Peyer's patch (tissue), 4 donors: ENCODE results near the gene ATP12A. TPM values are rescaled to one million over a fixed set of nuclear protein-coding genes. Genes with fewer than 3 reads are reported as not detected.

Experiments used
- DNase-seq, 3 donors: peaks; one replicate each; pipeline ENCODE4 v3.0.0-alpha.2; 2017 to 2019
- H3K27ac ChIP-seq, 4 donors: fragments of 200-600 bp; sonication (generic); one replicate each; pipeline ENCODE4 v1.5.1; 2016 to 2019
- H3K27me3 ChIP-seq, 2 donors: fragments of 200-600 bp; sonication (generic); one replicate each; pipeline ENCODE4 v1.5.1; 2019
- H3K36me3 ChIP-seq, 3 donors: fragments of 200-600 bp; sonication (generic); one replicate each; pipeline ENCODE4 v1.5.1; 2016 to 2019
- H3K4me1 ChIP-seq, 4 donors: fragments of 200-600 bp; sonication (generic); one replicate each; pipeline ENCODE4 v1.5.1; 2016 to 2019
- H3K4me3 ChIP-seq, 4 donors: fragments of 200-600 bp; sonication (generic); 1 replicate in 3 of 4; 2 replicates in 1 of 4; pipeline ENCODE4 v1.5.1; 2016 to 2019; ENCODE audit warnings: mild to moderate bottlenecking in 1 of 4
- H3K9me3 ChIP-seq, 4 donors: fragments of 200-600 bp; sonication (generic); one replicate each; pipeline ENCODE4 v1.5.1; 2016 to 2019; ENCODE audit warnings: mild to moderate bottlenecking in 1 of 4
- CTCF ChIP-seq, 6 experiments: fragments of 450-650 bp in 4 of 6; fragments of 200-600 bp in 2 of 6; sonication (generic) in 1 of 6; IDR thresholded peaks; one replicate each; pipeline ENCODE4 v1.5.1; 2017 to 2019; ENCODE audit warnings: antibody characterized with exemption in 6 of 6, mild to moderate bottlenecking in 3 of 6, moderate library complexity in 1 of 6
- POLR2A ChIP-seq, 2 donors: fragments of 450-650 bp; IDR thresholded peaks; one replicate each; pipeline ENCODE4 v1.5.1; 2017; ENCODE audit warnings: antibody characterized with exemption in 2 of 2, mild to moderate bottlenecking in 2 of 2, moderate library complexity in 2 of 2
- total RNA-seq, 4 donors: library from RNA; depleted of rRNA; stranded (reverse); fragments of >200 nt; gene quantifications; one replicate each; pipeline ENCODE4 v1.1.0, GENCODE V29; 2016

Gene ATP12A
- total RNA-seq, 4 donors from 2014 or later: not detected

- no peak overlapping the region for H3K27ac ChIP-seq
- no peaks in the 10 kb centered on the region for H3K36me3 ChIP-seq
- no peak overlapping the region for H3K4me3 ChIP-seq
- H3K9me3 ChIP-seq: no peaks in the 10 kb centered on the region
- no peaks in the 10 kb centered on the region for H3K4me1 ChIP-seq
- TF ChIP-seq POLR2A (IDR thresholded peaks at IDR 0.05) (no peak), CTCF (IDR thresholded peaks at IDR 0.05) (no peak)
- no peak for DNase-seq
- H3K27me3 ChIP-seq: no peaks in the 10 kb centered on the region
Observed at GRCh38 chr13:24699541-24699940, 19.3 kb downstream of the ATP12A start.

GRCh38 chr13:24700539-24700938, 20.3 kb downstream of the ATP12A start:
- Histone ChIP-seq H3K27ac (no peak overlapping the region), H3K9me3 (no peaks in the 10 kb centered on the region), H3K4me1 (no peaks in the 10 kb centered on the region), H3K4me3 (no peak overlapping the region), H3K36me3 (no peaks in the 10 kb centered on the region), H3K27me3 (no peaks in the 10 kb centered on the region)
- no peak for TF ChIP-seq CTCF (IDR thresholded peaks at IDR 0.05)
- no peak for TF ChIP-seq POLR2A (IDR thresholded peaks at IDR 0.05)
- no peak for DNase-seq

- H3K27me3 ChIP-seq: no peaks in the 10 kb centered on the region
- H3K27ac ChIP-seq: no peak overlapping the region
- DNase-seq: no peak
- TF ChIP-seq POLR2A (IDR thresholded peaks at IDR 0.05): no peak
- TF ChIP-seq CTCF (IDR thresholded peaks at IDR 0.05): no peak
- H3K9me3 ChIP-seq: no peaks in the 10 kb centered on the region
- H3K36me3 ChIP-seq: no peaks in the 10 kb centered on the region
- H3K4me1 ChIP-seq: no peaks in the 10 kb centered on the region
- no peak overlapping the region for H3K4me3 ChIP-seq
Observed at GRCh38 chr13:24706886-24707585, 26.8 kb downstream of the ATP12A start.

- Histone ChIP-seq H3K4me1 (no peaks in the 10 kb centered on the region), H3K27ac (no peak overlapping the region), H3K9me3 (no peaks in the 10 kb centered on the region), H3K4me3 (no peak overlapping the region), H3K27me3 (no peaks in the 10 kb centered on the region), H3K36me3 (no peaks in the 10 kb centered on the region)
- TF ChIP-seq POLR2A (IDR thresholded peaks at IDR 0.05) (no peak), CTCF (IDR thresholded peaks at IDR 0.05) (no peak)
- peak in 2 of 3 donors; percentile 34 to 77 for DNase-seq
Observed at GRCh38 chr13:24709186-24709913, 29.1 kb downstream of the ATP12A start.

- TF ChIP-seq POLR2A (IDR thresholded peaks at IDR 0.05) (no peak), CTCF (IDR thresholded peaks at IDR 0.05) (no peak)
- Histone ChIP-seq H3K27ac (no peak overlapping the region), H3K9me3 (no peaks in the 10 kb centered on the region), H3K4me3 (no peak overlapping the region), H3K4me1 (no peaks in the 10 kb centered on the region), H3K27me3 (no peaks in the 10 kb centered on the region), H3K36me3 (no peaks in the 10 kb centered on the region)
- no peak for DNase-seq
Observed at GRCh38 chr13:24713022-24713421, 32.8 kb downstream of the ATP12A start.
